Keratinocyte (primary cell): ENCODE measurements around the gene LGI4. TPM values are rescaled to one million over a fixed set of nuclear protein-coding genes. Genes with fewer than 3 reads are reported as not detected.

ENCODE experiments used
- DNase-seq: peaks from one replicate; pipeline ENCODE4 v3.0.0-alpha.2; 2011; ENCODE audit warnings: low read depth, missing footprints, low spot score
- FAIRE-seq: peaks from 2 replicates; lab custom pipeline; 2011; peaks lifted over from hg19 to GRCh38; lab: Jason Lieb, UNC
- H2AFZ ChIP-seq: 2 replicates; pipeline ENCODE4 v1.6.0; 2012; ENCODE audit warnings: low read length, control low read depth, inconsistent platforms; ENCODE audit not compliant: control insufficient read depth
- H3K27ac ChIP-seq: 2 replicates; pipeline ENCODE4 v1.5.1; 2011; ENCODE audit warnings: low read length; ENCODE audit not compliant: control insufficient read depth, insufficient read depth
- H3K27me3 ChIP-seq: 3 replicates; pipeline ENCODE4 v1.6.0; 2011; ENCODE audit warnings: low read length; ENCODE audit not compliant: control insufficient read depth, insufficient read depth; ENCODE audit errors: extremely low read depth
- H3K36me3 ChIP-seq, 2 experiments: 2 replicates in 1 of 2; 3 replicates in 1 of 2; pipeline ENCODE4 v1.5.1; 2011; ENCODE audit warnings: low read length in 2 of 2, mild to moderate bottlenecking in 1 of 2; ENCODE audit not compliant: control insufficient read depth in 2 of 2, insufficient read depth in 2 of 2; ENCODE audit errors: extremely low read depth in 1 of 2
- H3K4me1 ChIP-seq: 3 replicates; pipeline ENCODE4 v1.5.1; 2011; ENCODE audit warnings: low read length; ENCODE audit not compliant: control insufficient read depth, insufficient read depth; ENCODE audit errors: extremely low read depth
- H3K4me2 ChIP-seq: 3 replicates; pipeline ENCODE4 v1.6.0; 2011; ENCODE audit warnings: low read depth, low read length; ENCODE audit not compliant: control insufficient read depth, insufficient read depth; ENCODE audit errors: extremely low read depth
- H3K4me3 ChIP-seq, 3 experiments: fragments of 200-600 bp in 1 of 3; sonication (generic) in 1 of 3; 2 replicates in 2 of 3; 3 replicates in 1 of 3; pipeline ENCODE4 v1.5.1; 2011 to 2016; ENCODE audit warnings: low read length in 3 of 3, mild to moderate bottlenecking in 3 of 3, control low read depth in 2 of 3, inconsistent platforms in 1 of 3, low read depth in 1 of 3, mixed read lengths in 1 of 3, mixed run types in 1 of 3, moderate library complexity in 1 of 3; ENCODE audit not compliant: control insufficient read depth in 2 of 3, insufficient read depth in 2 of 3; ENCODE audit errors: extremely low read depth in 1 of 3
- H3K79me2 ChIP-seq: 2 replicates; pipeline ENCODE4 v1.6.0; 2012; ENCODE audit warnings: low read length; ENCODE audit not compliant: control insufficient read depth, insufficient read depth
- H3K9ac ChIP-seq: 3 replicates; pipeline ENCODE4 v1.6.0; 2011; ENCODE audit warnings: low read length; ENCODE audit not compliant: control insufficient read depth, insufficient read depth; ENCODE audit errors: extremely low read depth
- H3K9me1 ChIP-seq: 3 replicates; pipeline ENCODE4 v1.6.0; 2011; ENCODE audit warnings: low read length; ENCODE audit not compliant: control insufficient read depth, insufficient read depth; ENCODE audit errors: extremely low read depth
- H3K9me3 ChIP-seq: 2 replicates; pipeline ENCODE4 v1.5.1; 2012; ENCODE audit warnings: low read depth, low read length; ENCODE audit not compliant: control insufficient read depth
- H4K20me1 ChIP-seq: 3 replicates; pipeline ENCODE4 v1.6.0; 2011; ENCODE audit warnings: low read length; ENCODE audit not compliant: control insufficient read depth, insufficient read depth; ENCODE audit errors: extremely low read depth
- CTCF ChIP-seq, 3 experiments: IDR thresholded peaks in 1 of 3; conservative IDR thresholded peaks in 1 of 3; optimal IDR thresholded peaks in 1 of 3; 2 replicates in 2 of 3; 3 replicates in 1 of 3; pipeline versions ENCODE3 to v1.5.1; 2011; ENCODE audit warnings: low read length in 3 of 3, mild to moderate bottlenecking in 3 of 3, moderate library complexity in 2 of 3, control low read depth in 1 of 3, inconsistent platforms in 1 of 3; ENCODE audit not compliant: insufficient read depth in 2 of 3; ENCODE audit errors: extremely low read depth in 1 of 3
- EZH2 ChIP-seq: IDR thresholded peaks from one replicate; pipeline ENCODE4 v1.6.1; 2012; ENCODE audit warnings: inconsistent platforms, mild to moderate bottlenecking, low read length, moderate library complexity
- dilution Hi-C: fragments of 300-500 bp; cut with MboI; formaldehyde crosslinking; loops from one replicate; pipeline ENCODE4 v1.7.0; 2020; ENCODE audit warnings: low sequenced_read_pairs; ENCODE audit not compliant: extremely low pct_ligation_motif_present
- polyA plus RNA-seq, 5 experiments: library from polyadenylated mRNA; depleted of rRNA in 3 of 5; stranded (reverse) in 3 of 5; stranded (forward) in 1 of 5; unstranded in 1 of 5; fragments of >200 nt; gene quantifications; 1 replicate in 1 of 5; 2 replicates in 3 of 5; 3 replicates in 1 of 5; pipeline versions ENCODE4 v1.2.1 to v1.2.3, GENCODE V29; 2011 to 2012; ENCODE audit warnings: missing spikeins in 2 of 5, low read depth in 1 of 5, low replicate concordance in 1 of 5

Gene LGI4
- polyA plus RNA-seq, 1 donor (not counting 4 experiments of a cell fraction or from before 2014, with no cell fraction given) = 0.01 TPM

- Histone ChIP-seq H3K27ac (no peak overlapping the region), H3K9me1 (no peaks in the 10 kb centered on the region), H3K4me2 (no peak overlapping the region), H3K79me2 (peaks cover 26% of the 10 kb centered on the region), H3K4me3 (no peak overlapping the region), H3K9ac (no peak overlapping the region), H3K9me3 (peaks cover 24% of the 10 kb centered on the region), H3K36me3 (peaks cover 38 to 77% of the 10 kb centered on the region in 2 experiments), H4K20me1 (no peaks in the 10 kb centered on the region), H2AFZ (no peak overlapping the region), H3K4me1 (peaks cover 24% of the 10 kb centered on the region), H3K27me3 (no peaks in the 10 kb centered on the region)
- dilution Hi-C loops = no loop called here
- FAIRE-seq = no peak
- no peak for DNase-seq
- TF ChIP-seq EZH2 (no peak), CTCF (optimal IDR thresholded peaks at IDR 0.05 in 1 of 3, IDR thresholded peaks at IDR 0.05 in 1 of 3, conservative IDR thresholded peaks at IDR 0.05 in 1 of 3; ENCODE audit: extremely low read depth in 1 of 3, insufficient read depth in 2 of 3, low read length in 3 of 3) (no peak)
Observed at GRCh38 chr19:35160629-35161433, 26.0 kb upstream of the LGI4 start.

GRCh38 chr19:35159606-35160005, 24.7 kb upstream of the LGI4 start:
- no peak overlapping the region for H3K4me2 ChIP-seq
- no peaks in the 10 kb centered on the region for H3K9me1 ChIP-seq
- H3K36me3 ChIP-seq = peaks cover 35 to 70% of the 10 kb centered on the region in 2 experiments
- H4K20me1 ChIP-seq = no peaks in the 10 kb centered on the region
- H2AFZ ChIP-seq = no peak overlapping the region
- peaks cover 16% of the 10 kb centered on the region for H3K9me3 ChIP-seq
- TF ChIP-seq CTCF (optimal IDR thresholded peaks at IDR 0.05 in 1 of 3, IDR thresholded peaks at IDR 0.05 in 1 of 3, conservative IDR thresholded peaks at IDR 0.05 in 1 of 3; ENCODE audit: extremely low read depth in 1 of 3, insufficient read depth in 2 of 3, low read length in 3 of 3) (no peak), EZH2 (no peak)
- no peak overlapping the region for H3K27ac ChIP-seq
- H3K4me1 ChIP-seq = peaks cover 28% of the 10 kb centered on the region
- no peaks in the 10 kb centered on the region for H3K27me3 ChIP-seq
- DNase-seq (no peak), FAIRE-seq (no peak)
- dilution Hi-C loops = no loop called here
- peaks cover 39% of the 10 kb centered on the region for H3K79me2 ChIP-seq
- no peak overlapping the region for H3K4me3 ChIP-seq
- H3K9ac ChIP-seq = no peak overlapping the region
